Mucosa of stomach (tissue), 1 donor: Measurements from ENCODE around the gene SLC25A10.

Source experiments
- H3K27me3 ChIP-seq: one replicate; pipeline ENCODE4 v1.7.0; 2013; ENCODE audit warnings: mild to moderate bottlenecking, low read length; ENCODE audit not compliant: control insufficient read depth, insufficient read depth
- H3K36me3 ChIP-seq: one replicate; pipeline ENCODE4 v1.7.0; 2013; ENCODE audit warnings: low read length; ENCODE audit not compliant: control insufficient read depth, insufficient read depth
- H3K4me1 ChIP-seq: one replicate; pipeline ENCODE4 v1.7.0; 2013; ENCODE audit warnings: mild to moderate bottlenecking, low read length; ENCODE audit not compliant: control insufficient read depth, insufficient read depth
- H3K4me3 ChIP-seq: one replicate; pipeline ENCODE4 v1.7.0; 2013; ENCODE audit warnings: low read length
- H3K9ac ChIP-seq: one replicate; pipeline ENCODE4 v1.7.0; 2013; ENCODE audit warnings: mild to moderate bottlenecking, low read length, moderate library complexity
- H3K9me3 ChIP-seq: one replicate; pipeline ENCODE4 v1.7.0; 2013; ENCODE audit warnings: mild to moderate bottlenecking, low read length, moderate library complexity; ENCODE audit not compliant: control insufficient read depth
- donor health status: Pancreatic carcinoma.

The SLC25A10 gene

GRCh38 chr17:81713004-81713555 is 996 bp downstream of the SLC25A10 start:
- Histone ChIP-seq H3K9me3 (no peaks in the 10 kb centered on the region), H3K9ac (peak overlapping the region; percentile 72), H3K36me3 (no peaks in the 10 kb centered on the region), H3K4me3 (peak overlapping the region; percentile 58), H3K4me1 (peaks cover 41% of the 10 kb centered on the region), H3K27me3 (no peaks in the 10 kb centered on the region)

DNA sequence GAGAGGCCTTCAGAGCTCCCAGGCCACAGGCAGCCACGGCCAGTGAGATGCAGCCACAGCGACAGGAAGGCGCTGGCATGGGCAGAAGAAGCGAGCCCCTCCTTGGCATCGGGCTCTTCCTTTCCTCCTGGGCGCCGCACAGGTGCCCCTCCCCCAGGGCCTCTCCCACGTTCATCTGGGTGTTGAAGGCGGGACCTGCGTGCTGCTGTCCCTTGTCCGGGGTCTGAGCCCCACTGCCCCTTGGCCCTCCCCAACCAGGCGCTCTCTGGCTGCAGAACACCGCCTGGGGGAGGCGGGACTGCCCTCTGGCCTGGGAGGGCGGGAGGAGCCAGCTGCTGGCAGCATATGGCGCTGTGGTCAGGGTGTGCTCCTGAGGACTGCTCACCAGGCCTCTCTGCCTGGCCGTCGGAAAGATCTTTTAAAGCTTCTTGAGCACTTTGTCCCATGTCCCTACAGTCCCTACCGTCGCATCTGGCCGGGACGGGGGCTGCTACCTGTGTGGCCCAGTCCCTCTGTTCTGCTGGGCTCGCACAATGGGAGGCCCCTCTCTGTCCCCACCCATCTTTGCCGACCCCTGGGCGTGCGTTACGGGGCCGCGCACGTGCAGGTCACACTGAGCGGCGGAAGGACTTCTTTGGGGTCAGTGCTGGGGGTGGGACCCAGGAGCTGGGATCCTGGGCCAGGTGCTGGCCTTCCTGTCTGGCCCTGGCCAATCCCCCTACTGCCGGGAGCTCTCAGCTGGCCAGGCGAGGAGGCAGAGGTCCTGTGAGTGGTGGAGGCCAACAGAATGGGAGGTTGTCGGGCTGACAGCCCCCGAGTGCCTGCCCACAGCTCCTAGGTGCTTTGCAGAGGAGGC is 1.7 kb downstream of the SLC25A10 start:
- H3K27me3 ChIP-seq = no peaks in the 10 kb centered on the region
- H3K9ac ChIP-seq = peak overlapping the region; percentile 72
- no peaks in the 10 kb centered on the region for H3K36me3 ChIP-seq
- peak overlapping the region; percentile 58 for H3K4me3 ChIP-seq
- H3K9me3 ChIP-seq = no peaks in the 10 kb centered on the region
- peaks cover 41% of the 10 kb centered on the region for H3K4me1 ChIP-seq

DNA sequence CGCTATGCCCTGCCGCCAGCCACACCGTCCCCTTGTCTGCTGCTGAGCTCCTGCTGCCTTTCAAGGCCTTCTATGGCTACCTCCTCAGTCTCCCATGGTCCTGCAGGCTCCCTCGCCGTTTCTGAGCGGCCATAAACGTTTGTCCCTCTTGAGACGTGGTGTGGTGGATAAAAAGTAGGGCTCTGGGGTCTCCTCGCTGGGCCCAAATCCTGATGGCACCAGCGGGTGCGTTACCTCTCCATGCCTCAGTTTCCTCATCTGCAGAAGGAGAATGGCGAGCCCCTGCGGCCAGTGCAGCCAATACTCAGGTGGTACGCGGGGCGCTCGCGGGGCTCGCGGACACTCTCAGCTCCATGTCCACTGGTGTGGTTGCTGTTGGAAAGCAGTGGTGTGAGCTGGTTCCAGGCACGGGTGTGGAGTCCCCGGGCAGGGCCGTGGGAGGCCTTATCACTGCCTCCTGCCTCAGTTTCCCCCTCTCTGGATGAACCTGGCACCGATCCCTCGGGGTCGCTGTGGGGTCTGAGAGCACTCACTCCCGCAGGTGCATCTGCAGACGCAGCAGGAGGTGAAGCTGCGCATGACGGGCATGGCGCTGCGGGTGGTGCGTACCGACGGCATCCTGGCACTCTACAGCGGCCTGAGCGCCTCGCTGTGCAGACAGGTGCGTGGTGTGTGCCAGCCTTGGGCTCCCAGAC is 2.5 kb downstream of the SLC25A10 start:
- no peaks in the 10 kb centered on the region for H3K9me3 ChIP-seq
- peaks cover 41% of the 10 kb centered on the region for H3K4me1 ChIP-seq
- peak overlapping the region; percentile 72 for H3K9ac ChIP-seq
- no peak overlapping the region for H3K4me3 ChIP-seq
- no peaks in the 10 kb centered on the region for H3K36me3 ChIP-seq
- H3K27me3 ChIP-seq = no peaks in the 10 kb centered on the region

DNA sequence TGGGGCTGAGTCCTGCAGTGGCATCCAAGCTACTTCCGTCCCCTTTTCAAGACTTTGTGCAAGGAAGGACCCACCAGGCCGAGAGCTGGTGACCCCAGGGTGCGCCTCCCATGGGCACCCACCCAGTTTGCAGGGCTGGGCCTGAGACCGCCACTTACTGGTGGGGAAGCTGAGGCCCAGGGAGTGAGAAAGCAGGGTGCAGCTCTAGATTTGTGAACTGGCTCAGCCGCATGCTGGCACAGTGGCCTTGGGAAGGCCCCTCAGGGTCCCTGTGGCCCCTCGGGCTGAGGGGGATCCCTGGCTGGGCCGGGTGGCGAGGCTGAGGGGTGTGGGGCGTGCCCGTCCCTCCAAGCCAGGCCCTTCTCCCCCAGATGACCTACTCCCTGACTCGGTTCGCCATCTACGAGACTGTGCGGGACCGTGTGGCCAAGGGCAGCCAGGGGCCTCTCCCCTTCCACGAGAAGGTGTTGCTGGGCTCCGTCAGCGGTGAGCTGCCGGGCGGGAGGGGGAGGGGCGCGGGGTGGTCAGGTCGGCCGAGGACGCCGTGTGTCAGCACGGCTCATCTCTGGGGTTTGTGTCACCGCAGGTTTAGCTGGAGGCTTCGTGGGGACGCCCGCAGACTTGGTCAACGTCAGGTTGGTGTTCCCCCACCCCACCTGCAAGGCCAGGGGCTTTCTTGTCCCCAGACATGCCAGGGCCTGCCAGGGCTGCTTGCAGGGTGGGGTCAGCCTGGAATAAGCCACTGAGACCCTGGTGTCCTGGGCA is 3.2 kb downstream of the SLC25A10 start:
- no peaks in the 10 kb centered on the region for H3K36me3 ChIP-seq
- peaks cover 35% of the 10 kb centered on the region for H3K4me1 ChIP-seq
- no peaks in the 10 kb centered on the region for H3K27me3 ChIP-seq
- H3K9ac ChIP-seq = no peak overlapping the region
- no peak overlapping the region for H3K4me3 ChIP-seq
- no peaks in the 10 kb centered on the region for H3K9me3 ChIP-seq

DNA sequence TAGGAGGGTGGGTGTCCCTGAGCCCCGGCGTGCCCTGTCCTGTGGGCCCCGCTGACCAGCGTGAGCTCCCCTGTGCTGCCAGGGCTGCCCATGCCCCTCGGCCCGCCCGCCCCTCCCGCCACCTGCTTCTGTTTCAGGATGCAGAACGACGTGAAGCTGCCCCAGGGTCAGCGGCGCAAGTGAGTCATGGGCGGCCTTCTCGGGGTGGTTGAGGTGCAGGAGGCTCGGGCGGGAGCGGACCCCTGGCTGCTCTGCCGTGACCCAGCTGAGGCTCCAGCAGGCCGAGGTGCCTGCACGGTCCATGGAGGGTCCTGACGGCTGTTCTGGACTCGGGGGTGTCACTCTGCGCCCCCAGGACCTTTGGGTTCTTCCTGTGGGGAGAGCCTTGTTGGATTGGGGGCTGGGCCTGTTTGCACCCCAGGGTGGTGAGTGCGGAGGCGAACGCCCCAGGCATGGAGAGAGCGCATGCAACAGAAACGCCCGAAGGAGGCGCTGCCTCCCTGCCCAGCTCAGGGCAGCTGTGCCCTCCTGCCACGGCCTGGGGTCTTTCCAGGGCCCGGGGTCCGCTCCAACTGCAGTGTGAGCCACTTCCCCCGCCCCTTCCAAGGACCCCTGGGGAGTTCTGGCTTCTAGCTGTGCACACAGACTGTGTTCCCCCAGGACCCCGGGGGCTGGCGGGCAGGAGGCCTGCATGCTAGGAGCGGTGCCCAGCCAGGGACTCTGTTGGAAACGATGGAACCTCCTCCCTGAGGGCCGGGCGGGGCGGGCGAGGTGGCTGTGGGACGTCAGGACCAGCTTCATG is 4.0 kb downstream of the SLC25A10 start:
- Histone ChIP-seq H3K9ac (no peak overlapping the region), H3K9me3 (no peaks in the 10 kb centered on the region), H3K27me3 (no peaks in the 10 kb centered on the region), H3K4me1 (peaks cover 27% of the 10 kb centered on the region), H3K4me3 (no peak overlapping the region), H3K36me3 (no peaks in the 10 kb centered on the region)

- H3K9me3 ChIP-seq = no peaks in the 10 kb centered on the region
- no peak overlapping the region for H3K9ac ChIP-seq
- no peak overlapping the region for H3K4me3 ChIP-seq
- peaks cover 22% of the 10 kb centered on the region for H3K4me1 ChIP-seq
- H3K36me3 ChIP-seq = no peaks in the 10 kb centered on the region
- H3K27me3 ChIP-seq = no peaks in the 10 kb centered on the region
These were observed 4.6 kb downstream of the SLC25A10 start for GRCh38 chr17:81716674-81716996.

DNA sequence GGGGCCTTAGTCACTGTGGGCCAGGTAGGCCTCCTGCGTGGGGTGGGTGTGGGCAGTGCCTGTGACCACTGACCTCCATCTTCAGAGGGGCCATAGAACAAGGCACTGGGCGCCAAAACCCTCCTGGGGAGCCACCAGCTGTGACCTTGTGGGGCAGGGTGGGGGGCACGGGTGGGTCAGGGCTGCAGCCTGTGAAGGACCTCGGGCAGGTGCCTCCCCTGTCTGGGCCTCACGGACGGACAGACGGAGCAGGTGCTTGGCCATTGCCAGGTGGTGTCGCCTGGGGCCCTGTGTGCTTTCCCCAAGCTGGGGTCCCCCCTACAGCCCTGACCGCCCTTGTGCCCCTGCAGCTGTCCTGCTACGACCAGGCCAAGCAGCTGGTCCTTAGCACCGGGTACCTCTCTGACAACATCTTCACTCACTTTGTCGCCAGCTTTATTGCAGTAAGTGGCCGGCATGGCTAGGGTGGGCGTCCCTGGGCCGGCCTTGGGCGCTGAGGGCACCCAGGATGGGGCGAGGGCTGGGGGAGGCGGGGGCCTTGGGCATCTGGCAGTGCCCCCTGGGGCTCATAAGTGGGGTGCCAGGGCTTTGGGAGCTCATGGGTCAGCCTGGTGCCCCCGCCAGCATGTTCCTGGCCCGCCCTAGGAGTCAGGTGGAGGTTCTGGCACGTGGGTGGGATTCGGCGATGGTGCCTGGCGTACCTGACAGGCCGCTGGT is 5.1 kb downstream of the SLC25A10 start:
- H3K27me3 ChIP-seq = no peaks in the 10 kb centered on the region
- peaks cover 28% of the 10 kb centered on the region for H3K4me1 ChIP-seq

GRCh38 chr17:81717766-81718089 is 5.6 kb downstream of the SLC25A10 start:
- Histone ChIP-seq H3K9ac (no peak overlapping the region), H3K27me3 (no peaks in the 10 kb centered on the region), H3K9me3 (no peaks in the 10 kb centered on the region), H3K36me3 (no peaks in the 10 kb centered on the region), H3K4me3 (no peak overlapping the region), H3K4me1 (peaks cover 31% of the 10 kb centered on the region)

More for the DNA sequence above, 5.1 kb downstream of the SLC25A10 start:
- H3K9ac ChIP-seq = no peak overlapping the region
- H3K36me3 ChIP-seq = no peaks in the 10 kb centered on the region
- no peak overlapping the region for H3K4me3 ChIP-seq
- H3K9me3 ChIP-seq = no peaks in the 10 kb centered on the region

GRCh38 chr17:81719410-81720266 is 7.6 kb downstream of the SLC25A10 start:
- no peaks in the 10 kb centered on the region for H3K36me3 ChIP-seq
- H3K9me3 ChIP-seq = no peaks in the 10 kb centered on the region
- H3K9ac ChIP-seq = no peak overlapping the region
- no peaks in the 10 kb centered on the region for H3K27me3 ChIP-seq
- no peak overlapping the region for H3K4me3 ChIP-seq
- H3K4me1 ChIP-seq = peaks cover 28% of the 10 kb centered on the region

GRCh38 chr17:81720267-81721071 is 8.4 kb downstream of the SLC25A10 start:
- no peaks in the 10 kb centered on the region for H3K27me3 ChIP-seq
- no peaks in the 10 kb centered on the region for H3K36me3 ChIP-seq
- H3K9ac ChIP-seq = no peak overlapping the region
- H3K4me3 ChIP-seq = no peak overlapping the region
- H3K9me3 ChIP-seq = no peaks in the 10 kb centered on the region
- H3K4me1 ChIP-seq = peaks cover 28% of the 10 kb centered on the region
